K562 (cell line): ENCODE measurements around the gene LRRC14B. TPM values are rescaled to one million over a fixed set of nuclear protein-coding genes. Genes with fewer than 3 reads are reported as not detected.

Experiments used
- FOXP1 ChIP-seq: sonication (generic); formaldehyde crosslinking; IDR thresholded peaks from 2 replicates; pipeline ENCODE4 v1.8.0; 2022; ENCODE audit warnings: mild to moderate bottlenecking, missing genetic modification reagents
- MGA ChIP-seq: fragments of 450-650 bp; IDR thresholded peaks from 2 replicates; pipeline ENCODE4 v1.6.1; 2016; ENCODE audit warnings: mild to moderate bottlenecking, moderate library complexity
- STAT5B ChIP-seq: fragments of 250-450 bp; sonication (Bioruptor Pico); IDR thresholded peaks from 2 replicates; pipeline ENCODE4 v1.8.0; 2021; ENCODE audit warnings: mild to moderate bottlenecking, inconsistent platforms
- ZNF407 ChIP-seq: fragments of 450-650 bp; IDR thresholded peaks from 2 replicates; pipeline ENCODE4 v1.6.1; 2016; ENCODE audit warnings: low read depth
- ZNF586 ChIP-seq: fragments of 450-650 bp; formaldehyde crosslinking; conservative IDR thresholded peaks from 2 replicates; pipeline ENCODE4 v1.4.0; 2020; ENCODE audit warnings: mild to moderate bottlenecking, moderate library complexity
- polyA plus RNA-seq, 8 experiments: library from polyadenylated mRNA; depleted of rRNA in 4 of 8; stranded (reverse) in 5 of 8; unstranded in 3 of 8; fragments of >200 nt; fragmentation: Nextera tagmentation in 2 of 8; fragmentation: Illumina TruSeq in 1 of 8; extraction: Ambion mirVana in 2 of 8; extraction: Trizol in 1 of 8; gene quantifications; 2 replicates each; pipeline versions ENCODE4 v1.2.1 to v1.2.3, GENCODE V29; 2011 to 2014; ENCODE audit warnings: inconsistent platforms in 1 of 8, missing spikeins in 1 of 8
- total RNA-seq, 7 experiments: library from RNA; depleted of rRNA in 6 of 7; stranded (reverse); fragments of >200 nt in 6 of 7; fragmentation: Illumina TruSeq in 2 of 7; extraction: Trizol in 2 of 7; gene quantifications; 2 replicates each; pipeline versions ENCODE4 v1.2.1 to v1.2.3, GENCODE V29; 2011 to 2021; ENCODE audit warnings: low replicate concordance in 1 of 7

Gene LRRC14B
- total and polyA plus RNA-seq, 9 of the 15 experiments (the other 6 are each of a cell fraction or from before 2014, with no cell fraction given) = not detected

- TF ChIP-seq ZNF407 (no peak), ZNF586 (no peak), MGA (no peak), STAT5B (no peak), FOXP1 (CRISPR knock-in tag) (no peak)
Observed at GRCh38 chr5:218457-219291, 27.4 kb downstream of the LRRC14B start (continued).
